Measurements from ENCODE around the gene LIMA1.

DNA sequence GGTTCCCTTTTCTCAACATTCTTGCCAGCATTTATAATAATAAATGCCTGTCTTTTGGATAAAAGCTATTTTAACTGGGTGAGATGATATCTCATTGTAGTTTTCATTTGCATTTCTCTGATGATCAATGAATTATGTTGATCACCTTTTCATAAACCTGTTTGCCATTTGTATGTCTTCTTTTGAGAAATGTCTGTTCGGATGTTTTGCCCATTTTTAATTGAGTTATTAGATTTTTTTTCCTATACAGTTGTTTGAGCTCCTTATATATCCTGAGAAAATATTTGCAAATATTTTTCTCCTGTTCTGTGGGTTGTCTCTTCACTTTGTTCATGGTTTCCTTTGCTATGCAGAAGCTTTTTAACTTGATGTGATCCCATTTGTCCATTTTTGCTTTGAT lies 8.1 kb upstream of the LIMA1 start:
- TF ChIP-seq CEBPB (IDR thresholded peaks at IDR 0.05; ENCODE audit: low read depth, low read length), result no peak
- TF ChIP-seq, protein P1, sequence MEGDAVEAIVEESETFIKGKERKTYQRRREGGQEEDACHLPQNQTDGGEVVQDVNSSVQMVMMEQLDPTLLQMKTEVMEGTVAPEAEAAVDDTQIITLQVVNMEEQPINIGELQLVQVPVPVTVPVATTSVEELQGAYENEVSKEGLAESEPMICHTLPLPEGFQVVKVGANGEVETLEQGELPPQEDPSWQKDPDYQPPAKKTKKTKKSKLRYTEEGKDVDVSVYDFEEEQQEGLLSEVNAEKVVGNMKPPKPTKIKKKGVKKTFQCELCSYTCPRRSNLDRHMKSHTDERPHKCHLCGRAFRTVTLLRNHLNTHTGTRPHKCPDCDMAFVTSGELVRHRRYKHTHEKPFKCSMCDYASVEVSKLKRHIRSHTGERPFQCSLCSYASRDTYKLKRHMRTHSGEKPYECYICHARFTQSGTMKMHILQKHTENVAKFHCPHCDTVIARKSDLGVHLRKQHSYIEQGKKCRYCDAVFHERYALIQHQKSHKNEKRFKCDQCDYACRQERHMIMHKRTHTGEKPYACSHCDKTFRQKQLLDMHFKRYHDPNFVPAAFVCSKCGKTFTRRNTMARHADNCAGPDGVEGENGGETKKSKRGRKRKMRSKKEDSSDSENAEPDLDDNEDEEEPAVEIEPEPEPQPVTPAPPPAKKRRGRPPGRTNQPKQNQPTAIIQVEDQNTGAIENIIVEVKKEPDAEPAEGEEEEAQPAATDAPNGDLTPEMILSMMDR (conservative IDR thresholded peaks at IDR 0.05; ENCODE audit: low read depth, low read length), result no peak
- TF ChIP-seq, protein P2, sequence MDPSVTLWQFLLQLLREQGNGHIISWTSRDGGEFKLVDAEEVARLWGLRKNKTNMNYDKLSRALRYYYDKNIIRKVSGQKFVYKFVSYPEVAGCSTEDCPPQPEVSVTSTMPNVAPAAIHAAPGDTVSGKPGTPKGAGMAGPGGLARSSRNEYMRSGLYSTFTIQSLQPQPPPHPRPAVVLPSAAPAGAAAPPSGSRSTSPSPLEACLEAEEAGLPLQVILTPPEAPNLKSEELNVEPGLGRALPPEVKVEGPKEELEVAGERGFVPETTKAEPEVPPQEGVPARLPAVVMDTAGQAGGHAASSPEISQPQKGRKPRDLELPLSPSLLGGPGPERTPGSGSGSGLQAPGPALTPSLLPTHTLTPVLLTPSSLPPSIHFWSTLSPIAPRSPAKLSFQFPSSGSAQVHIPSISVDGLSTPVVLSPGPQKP (IDR thresholded peaks at IDR 0.05; ENCODE audit: borderline replicate concordance, low read depth, low read length), result no peak
- TF ChIP-seq SMC3 (IDR thresholded peaks at IDR 0.05; ENCODE audit: low read depth, low read length), result no peak
- no peak for TF ChIP-seq POLR2A (IDR thresholded peaks at IDR 0.05; ENCODE audit: low read depth, low read length)
- no peak for TF ChIP-seq CHD1 (IDR thresholded peaks at IDR 0.05; ENCODE audit: low read depth, low read length)
- no peak for TF ChIP-seq RAD21 (IDR thresholded peaks at IDR 0.05; ENCODE audit: low read length)
- TF ChIP-seq, protein P3, sequence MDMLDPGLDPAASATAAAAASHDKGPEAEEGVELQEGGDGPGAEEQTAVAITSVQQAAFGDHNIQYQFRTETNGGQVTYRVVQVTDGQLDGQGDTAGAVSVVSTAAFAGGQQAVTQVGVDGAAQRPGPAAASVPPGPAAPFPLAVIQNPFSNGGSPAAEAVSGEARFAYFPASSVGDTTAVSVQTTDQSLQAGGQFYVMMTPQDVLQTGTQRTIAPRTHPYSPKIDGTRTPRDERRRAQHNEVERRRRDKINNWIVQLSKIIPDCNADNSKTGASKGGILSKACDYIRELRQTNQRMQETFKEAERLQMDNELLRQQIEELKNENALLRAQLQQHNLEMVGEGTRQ (IDR thresholded peaks at IDR 0.05; ENCODE audit: low read depth, low read length), result no peak
- TF ChIP-seq RCOR1 (IDR thresholded peaks at IDR 0.05; ENCODE audit: insufficient replicate concordance, low read length), result no peak
- TF ChIP-seq MAZ (IDR thresholded peaks at IDR 0.05; ENCODE audit: borderline replicate concordance, low read depth, low read length), result no peak
- TF ChIP-seq NFE2L2 (IDR thresholded peaks at IDR 0.05; ENCODE audit: low read depth, low read length), result no peak

Data from IMR-90 (cell line).